DND-41 (cell line): Measurements from ENCODE around the gene B4GALT3.

Source experiments
- EZH2 ChIP-seq: IDR thresholded peaks from 3 replicates; pipeline ENCODE4 v1.6.1; 2012; ENCODE audit warnings: borderline replicate concordance, low read depth, mild to moderate bottlenecking, moderate library complexity, low read length, inconsistent platforms; ENCODE audit not compliant: severe bottlenecking
- TF ChIP-seq, protein P1 (sequence below): IDR thresholded peaks from 2 replicates; pipeline ENCODE4 v1.5.1; 2012; ENCODE audit warnings: borderline replicate concordance, low read length, moderate library complexity, mild to moderate bottlenecking; ENCODE audit not compliant: poor library complexity, severe bottlenecking; ENCODE audit errors: extremely low read depth

DNA sequence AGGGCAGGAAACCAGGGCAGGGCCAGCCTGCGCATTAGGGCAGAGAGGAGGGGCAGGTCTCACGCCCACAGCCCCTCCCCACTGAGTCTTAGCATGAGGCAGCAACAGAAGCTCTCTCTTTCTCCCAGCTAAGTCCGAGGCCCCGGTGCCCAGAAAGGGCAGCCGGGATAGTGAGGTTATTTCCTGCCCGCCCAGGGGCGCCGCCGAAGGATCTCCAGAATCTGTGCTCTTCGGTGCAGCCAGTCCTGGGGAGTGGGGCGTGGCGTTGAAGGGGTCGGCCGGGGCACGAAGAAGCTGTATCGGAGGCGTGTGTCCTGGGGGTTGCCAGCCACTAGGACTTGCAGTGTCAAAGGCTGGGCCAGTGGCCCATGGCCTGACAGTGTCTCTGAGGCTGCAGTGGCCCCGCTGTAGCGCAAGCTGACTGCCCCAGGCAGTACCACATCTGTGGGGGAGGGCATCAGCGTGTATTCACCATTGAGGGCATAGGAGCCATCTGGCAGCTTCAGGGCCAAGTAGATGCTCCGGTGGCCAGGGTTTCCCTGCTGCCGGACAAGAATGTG is 13.7 kb upstream of the B4GALT3 start:
- TF ChIP-seq, protein P1, sequence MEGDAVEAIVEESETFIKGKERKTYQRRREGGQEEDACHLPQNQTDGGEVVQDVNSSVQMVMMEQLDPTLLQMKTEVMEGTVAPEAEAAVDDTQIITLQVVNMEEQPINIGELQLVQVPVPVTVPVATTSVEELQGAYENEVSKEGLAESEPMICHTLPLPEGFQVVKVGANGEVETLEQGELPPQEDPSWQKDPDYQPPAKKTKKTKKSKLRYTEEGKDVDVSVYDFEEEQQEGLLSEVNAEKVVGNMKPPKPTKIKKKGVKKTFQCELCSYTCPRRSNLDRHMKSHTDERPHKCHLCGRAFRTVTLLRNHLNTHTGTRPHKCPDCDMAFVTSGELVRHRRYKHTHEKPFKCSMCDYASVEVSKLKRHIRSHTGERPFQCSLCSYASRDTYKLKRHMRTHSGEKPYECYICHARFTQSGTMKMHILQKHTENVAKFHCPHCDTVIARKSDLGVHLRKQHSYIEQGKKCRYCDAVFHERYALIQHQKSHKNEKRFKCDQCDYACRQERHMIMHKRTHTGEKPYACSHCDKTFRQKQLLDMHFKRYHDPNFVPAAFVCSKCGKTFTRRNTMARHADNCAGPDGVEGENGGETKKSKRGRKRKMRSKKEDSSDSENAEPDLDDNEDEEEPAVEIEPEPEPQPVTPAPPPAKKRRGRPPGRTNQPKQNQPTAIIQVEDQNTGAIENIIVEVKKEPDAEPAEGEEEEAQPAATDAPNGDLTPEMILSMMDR, result no peak
- TF ChIP-seq EZH2, result no peak
